ENCODE data around the gene SMS. TPM values are rescaled to one million over a fixed set of nuclear protein-coding genes. Genes with fewer than 3 reads are reported as not detected.

The SMS gene
- total and polyA plus RNA-seq, 11 donors = 24.0 to 109 (median 50.2) TPM

DNA sequence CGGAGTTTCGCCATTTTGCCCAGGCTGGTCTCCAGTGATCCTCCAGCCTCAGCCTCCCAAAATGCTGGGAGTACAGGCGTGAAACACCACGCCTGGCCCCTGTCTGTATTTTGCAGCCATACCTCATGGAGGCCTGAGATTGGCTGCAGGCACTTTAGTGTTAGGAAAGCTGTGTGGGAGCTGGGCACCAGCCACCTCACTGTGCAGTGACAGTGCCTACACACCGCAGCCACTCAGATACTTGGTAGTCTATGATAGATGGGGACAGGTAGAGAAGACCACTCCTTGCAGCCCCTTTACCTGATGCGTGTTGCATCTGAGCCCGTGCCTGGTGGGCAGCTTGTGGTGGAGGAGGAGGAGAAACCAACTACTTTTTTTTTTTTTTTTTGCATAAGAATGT is 16.3 kb downstream of the SMS start:
- no peak overlapping the region for H3K27ac ChIP-seq
- no peak overlapping the region for H3K4me3 ChIP-seq
- H3K4me1 ChIP-seq = peaks cover 0 to 39% (median 9%) of the 10 kb centered on the region in 12 donors
- H3K36me3 ChIP-seq = no peaks in the 10 kb centered on the region
- 88 to 98% (median 95%) methylated on average over 7 of the region's 7 CpGs for WGBS, 4 donors
- no peak for DNase-seq
- peaks cover 0 to 4% (median 0%) of the 10 kb centered on the region in 9 donors for H3K27me3 ChIP-seq
- TF ChIP-seq POLR2A (IDR thresholded peaks at IDR 0.05) = no peak
- no peak for TF ChIP-seq CTCF (IDR thresholded peaks at IDR 0.05)
- H3K9me3 ChIP-seq = no peaks in the 10 kb centered on the region
- ATAC-seq = no peak
- intact Hi-C loops (cut with DNase I) = no loop called here

GRCh38 chrX:21958187-21958586 is 17.7 kb downstream of the SMS start:
- WGBS, 4 donors = 84 to 89% (median 86%) methylated on average over 8 of the region's 8 CpGs
- H3K36me3 ChIP-seq = no peaks in the 10 kb centered on the region
- intact Hi-C loops (cut with DNase I) = no loop called here
- peaks cover 0 to 4% (median 0%) of the 10 kb centered on the region in 9 donors for H3K27me3 ChIP-seq
- peaks cover 0 to 42% (median 9%) of the 10 kb centered on the region in 12 donors for H3K4me1 ChIP-seq
- no peak overlapping the region for H3K27ac ChIP-seq
- TF ChIP-seq POLR2A (IDR thresholded peaks at IDR 0.05) (no peak), CTCF (IDR thresholded peaks at IDR 0.05) (no peak)
- no peaks in the 10 kb centered on the region for H3K9me3 ChIP-seq
- H3K4me3 ChIP-seq = no peak overlapping the region
- no peak for DNase-seq
- no peak for ATAC-seq

GRCh38 chrX:21958916-21959315 is 18.4 kb downstream of the SMS start:
- TF ChIP-seq POLR2A (IDR thresholded peaks at IDR 0.05) (no peak), CTCF (IDR thresholded peaks at IDR 0.05) (no peak)
- peak in 3 of 4 donors; percentile 54 to 66 (median 62) for ATAC-seq

GRCh38 chrX:21959362-21960051 is 19.0 kb downstream of the SMS start:
- WGBS, 4 donors = 60 to 68% (median 63%) methylated on average over 12 of the region's 12 CpGs
- TF ChIP-seq CTCF (IDR thresholded peaks at IDR 0.05) = no peak
- no peak overlapping the region for H3K27ac ChIP-seq
- H3K27me3 ChIP-seq = peaks cover 0 to 4% (median 0%) of the 10 kb centered on the region in 9 donors
- H3K9me3 ChIP-seq = no peaks in the 10 kb centered on the region
- DNase-seq = no peak
- H3K36me3 ChIP-seq = no peaks in the 10 kb centered on the region
- no peak overlapping the region for H3K4me3 ChIP-seq
- H3K4me1 ChIP-seq = peaks cover 0 to 40% (median 10%) of the 10 kb centered on the region in 12 donors
- intact Hi-C loops (cut with DNase I) = no loop called here
- ATAC-seq = no peak

More at GRCh38 chrX:21958916-21959315, 18.4 kb downstream of the SMS start:
- Histone ChIP-seq H3K4me3 (no peak overlapping the region), H3K27me3 (peaks cover 0 to 4% (median 0%) of the 10 kb centered on the region in 9 donors), H3K36me3 (no peaks in the 10 kb centered on the region), H3K27ac (no peak overlapping the region), H3K9me3 (no peaks in the 10 kb centered on the region), H3K4me1 (peaks cover 0 to 39% (median 9%) of the 10 kb centered on the region in 12 donors)
- WGBS, 4 donors = 59 to 86% (median 75%) methylated on average over 4 of the region's 4 CpGs
- DNase-seq = no peak
- intact Hi-C loops (cut with DNase I) = no loop called here

Measured in heart left ventricle (tissue), 16 donors.